ENCODE data around the gene HMGB2.

- no peak for TF ChIP-seq POLR2A (IDR thresholded peaks at IDR 0.05)
- no peak for TF ChIP-seq CTCF (IDR thresholded peaks at IDR 0.05)
These were observed 31.3 kb upstream of the HMGB2 start for GRCh38 chr4:173365359-173365996.
